Right lobe of liver (tissue), 4 donors: ENCODE results near the gene TBCK.

Source experiments
- CTCF ChIP-seq, 4 donors: fragments of 200-600 bp in 3 of 4; fragments of 450-650 bp in 1 of 4; IDR thresholded peaks; one replicate each; pipeline versions ENCODE4 v1.5.1 to v1.8.0; 2016 to 2022; ENCODE audit warnings: antibody characterized with exemption in 4 of 4, mild to moderate bottlenecking in 2 of 4
- POLR2A ChIP-seq: fragments of 450-650 bp; IDR thresholded peaks from one replicate; pipeline ENCODE4 v1.6.1; 2017; ENCODE audit warnings: antibody characterized with exemption, mild to moderate bottlenecking
- donor health status: DM: no; HTN: no; CAD: no.
- donor health status: DM: no; HTN: no; CAD: no.
- donor health status: DM: no; HTN: yes; CAD: no.

- TF ChIP-seq CTCF (IDR thresholded peaks at IDR 0.05) (no peak), POLR2A (no peak)
Measured at GRCh38 chr4:106058921-106059320, 257.1 kb downstream of the TBCK start.
